NCI-H2107 treated with DMSO at 0.1 percent for 48 hours (cell line): ENCODE results near the gene SMIM28.
"Not testable (repeated sequence)": the region's sequence is repeated elsewhere in the genome, so short reads cannot be mapped to it uniquely, and the experiment has no call there.

ENCODE experiments used
- DNase-seq: peaks from one replicate; lab custom pipeline; 2025; ENCODE audit not compliant: unreplicated experiment; lab: John Stamatoyannopoulos, UW

The SMIM28 gene

DNA sequence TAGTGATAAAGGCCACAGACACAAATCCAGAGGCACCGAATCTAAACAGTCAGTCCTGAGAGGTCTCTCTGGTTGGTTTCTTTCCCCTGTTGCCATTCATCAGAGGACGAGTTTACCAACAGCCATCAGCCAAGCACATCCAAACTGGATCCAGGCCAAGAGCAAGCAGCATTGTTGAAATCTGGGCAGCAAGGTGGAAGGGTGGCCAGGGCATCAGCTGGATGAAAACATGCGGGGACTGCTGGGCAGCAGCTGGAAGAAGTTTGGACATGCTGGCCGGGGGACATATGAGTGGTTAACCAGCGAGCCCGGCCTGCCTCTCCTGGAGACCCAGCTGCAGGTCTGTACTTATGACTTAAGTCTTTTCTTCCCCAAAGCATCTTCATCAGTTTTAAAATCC lies at the start of gene SMIM28:
Gene SMIM28, plus strand, starts transcription at position 62 of the 400 bp plus-strand sequence. Its CDS starts 168 bp downstream, at position 230.
- peak; percentile 57 for DNase-seq

DNA sequence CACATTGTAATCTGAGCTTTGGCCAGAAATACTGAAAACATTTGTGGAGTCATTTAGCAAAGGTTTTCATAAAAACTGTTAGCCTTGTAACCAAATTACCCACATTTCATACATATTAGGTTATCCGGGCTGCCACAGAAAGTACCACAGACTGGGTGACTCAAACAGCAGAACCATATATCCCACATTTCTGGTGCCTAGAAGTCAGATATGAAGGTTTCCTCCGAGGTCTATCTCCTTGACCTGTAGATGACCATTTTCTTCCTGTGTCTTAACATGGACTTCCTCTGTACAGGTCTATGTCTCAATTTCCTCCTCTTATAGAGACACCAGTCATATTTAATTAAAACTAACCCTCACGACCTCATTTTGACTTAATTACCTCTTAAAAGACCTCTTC lies 49.5 kb upstream of the SMIM28 start:
- no peak for DNase-seq

DNA sequence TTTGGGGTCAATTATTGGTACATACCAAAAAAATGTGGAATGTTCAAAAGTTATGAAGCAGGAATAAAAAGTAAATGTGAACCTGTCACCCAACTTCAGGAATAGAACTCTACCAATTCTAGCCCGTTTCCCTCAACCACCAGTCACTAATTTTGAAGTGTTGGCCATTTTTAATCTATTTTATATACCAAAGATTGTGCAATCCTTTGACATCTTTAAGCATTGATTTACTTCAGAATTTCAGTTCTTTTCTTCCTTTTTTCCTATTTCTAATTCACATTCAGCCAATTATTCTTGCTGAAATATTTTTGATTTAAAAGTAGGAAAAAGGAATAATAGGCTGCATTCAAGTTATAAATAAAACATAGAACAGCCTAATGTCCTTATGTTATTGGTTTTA lies 46.9 kb upstream of the SMIM28 start:
- no peak for DNase-seq

DNA sequence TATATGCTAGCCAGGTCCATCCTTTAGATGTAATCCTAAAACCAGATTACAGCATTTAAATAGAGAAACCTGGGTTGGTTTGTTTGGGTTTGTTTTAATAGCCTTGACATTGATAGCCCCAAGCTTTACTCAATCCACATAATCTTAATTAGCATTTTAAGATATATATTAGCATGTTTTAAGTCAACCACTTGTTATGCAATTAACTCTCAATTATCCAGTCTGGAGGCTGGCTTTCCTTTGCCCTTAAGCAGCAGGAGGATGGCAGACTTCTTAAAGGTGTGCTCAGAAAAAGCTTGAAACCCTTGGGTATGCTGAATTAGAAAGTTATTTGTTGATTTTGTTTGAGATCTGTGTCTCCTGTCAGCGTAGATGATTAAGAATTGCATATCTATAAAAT lies 46.3 kb upstream of the SMIM28 start:
- DNase-seq, result no peak

DNA sequence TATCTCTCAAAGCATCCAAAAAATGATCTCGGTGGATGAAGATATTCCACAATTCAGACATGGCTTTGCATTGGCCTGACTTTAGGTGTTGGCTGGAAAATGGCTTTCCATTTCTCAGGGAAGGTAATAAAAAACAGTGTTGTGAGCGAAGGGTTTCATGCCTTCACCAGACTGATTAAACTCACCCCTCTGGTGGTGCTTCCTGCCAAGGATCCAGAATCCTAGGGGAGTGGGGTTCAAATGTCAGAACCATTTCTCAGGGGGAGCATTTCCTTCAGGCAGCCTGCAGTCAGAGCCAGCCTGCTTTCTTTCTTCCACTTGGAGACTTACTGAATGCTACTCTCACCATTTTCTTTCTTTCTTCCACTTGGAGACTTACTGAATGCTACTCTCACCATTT lies 45.7 kb upstream of the SMIM28 start:
- DNase-seq, result no peak

DNA sequence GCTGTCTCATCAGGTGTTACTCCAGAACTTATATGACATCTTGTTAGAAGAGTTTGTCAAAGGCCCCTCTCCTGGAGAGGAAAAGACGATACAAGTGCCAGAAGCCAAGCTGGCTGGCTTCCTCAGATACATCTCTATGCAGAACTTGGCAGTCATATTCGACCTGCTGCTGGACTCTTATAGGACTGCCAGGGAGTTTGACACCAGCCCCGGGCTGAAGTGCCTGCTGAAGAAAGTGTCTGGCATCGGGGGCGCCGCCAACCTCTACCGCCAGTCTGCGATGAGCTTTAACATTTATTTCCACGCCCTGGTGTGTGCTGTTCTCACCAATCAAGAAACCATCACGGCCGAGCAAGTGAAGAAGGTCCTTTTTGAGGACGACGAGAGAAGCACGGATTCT lies 43.7 kb upstream of the SMIM28 start:
- no peak for DNase-seq

DNA sequence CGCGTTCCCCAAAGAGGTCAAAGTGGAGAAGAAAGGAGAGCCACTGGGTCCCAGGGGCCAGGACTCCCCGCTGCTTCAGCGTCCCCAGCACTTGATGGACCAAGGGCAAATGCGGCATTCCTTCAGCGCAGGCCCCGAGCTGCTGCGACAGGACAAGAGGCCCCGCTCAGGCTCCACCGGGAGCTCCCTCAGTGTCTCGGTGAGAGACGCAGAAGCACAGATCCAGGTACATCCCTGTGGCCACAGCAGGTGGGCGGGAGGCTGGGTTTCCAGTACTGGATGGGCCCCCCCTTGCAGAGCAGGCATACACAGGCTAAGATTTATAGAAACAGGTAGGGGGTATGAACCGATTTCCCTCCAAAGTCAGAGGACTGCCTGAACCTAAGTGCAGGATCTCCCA lies 42.7 kb upstream of the SMIM28 start:
- DNase-seq, result no peak

DNA sequence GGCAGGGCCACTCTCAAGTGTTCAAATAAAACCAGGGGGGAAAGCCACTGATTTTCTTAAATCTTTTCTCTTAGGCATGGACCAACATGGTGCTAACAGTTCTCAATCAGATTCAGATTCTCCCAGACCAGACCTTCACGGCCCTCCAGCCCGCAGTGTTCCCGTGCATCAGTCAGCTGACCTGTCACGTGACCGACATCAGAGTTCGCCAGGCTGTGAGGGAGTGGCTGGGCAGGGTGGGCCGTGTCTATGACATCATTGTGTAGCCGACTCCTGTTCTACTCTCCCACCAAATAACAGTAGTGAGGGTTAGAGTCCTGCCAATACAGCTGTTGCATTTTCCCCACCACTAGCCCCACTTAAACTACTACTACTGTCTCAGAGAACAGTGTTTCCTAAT lies 41.5 kb upstream of the SMIM28 start:
- DNase-seq, result no peak

DNA sequence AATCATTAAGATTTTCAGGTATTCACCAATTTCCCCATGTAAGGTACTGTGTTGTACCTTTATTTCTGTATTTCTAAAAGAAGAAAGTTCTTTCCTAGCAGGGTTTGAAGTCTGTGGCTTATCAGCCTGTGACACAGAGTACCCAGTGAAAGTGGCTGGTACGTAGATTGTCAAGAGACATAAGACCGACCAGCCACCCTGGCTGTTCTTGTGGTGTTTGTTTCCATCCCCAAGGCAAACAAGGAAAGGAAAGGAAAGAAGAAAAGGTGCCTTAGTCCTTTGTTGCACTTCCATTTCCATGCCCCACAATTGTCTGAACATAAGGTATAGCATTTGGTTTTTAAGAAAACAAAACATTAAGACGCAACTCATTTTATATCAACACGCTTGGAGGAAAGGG lies 40.6 kb upstream of the SMIM28 start:
- DNase-seq, result no peak

DNA sequence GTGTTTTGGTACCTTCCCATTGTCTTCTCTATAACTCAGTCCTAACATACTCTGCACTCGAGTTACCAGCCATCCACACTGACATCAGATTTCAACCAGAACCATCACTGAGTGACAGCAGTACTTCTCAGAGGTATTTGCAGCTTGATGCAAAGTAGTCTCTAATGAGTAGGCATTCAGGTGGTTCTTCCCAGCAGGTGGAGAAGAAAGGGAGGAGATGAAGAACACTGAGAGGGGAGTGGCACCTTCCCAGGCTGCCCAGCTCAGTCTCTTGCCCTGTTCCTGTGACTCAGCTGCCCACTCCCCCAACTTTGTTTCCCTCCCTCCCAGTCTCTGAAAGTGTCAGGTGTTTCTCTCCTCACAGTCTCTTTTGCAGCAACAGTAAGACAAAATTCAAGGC lies 38.7 kb upstream of the SMIM28 start:
- no peak for DNase-seq

DNA sequence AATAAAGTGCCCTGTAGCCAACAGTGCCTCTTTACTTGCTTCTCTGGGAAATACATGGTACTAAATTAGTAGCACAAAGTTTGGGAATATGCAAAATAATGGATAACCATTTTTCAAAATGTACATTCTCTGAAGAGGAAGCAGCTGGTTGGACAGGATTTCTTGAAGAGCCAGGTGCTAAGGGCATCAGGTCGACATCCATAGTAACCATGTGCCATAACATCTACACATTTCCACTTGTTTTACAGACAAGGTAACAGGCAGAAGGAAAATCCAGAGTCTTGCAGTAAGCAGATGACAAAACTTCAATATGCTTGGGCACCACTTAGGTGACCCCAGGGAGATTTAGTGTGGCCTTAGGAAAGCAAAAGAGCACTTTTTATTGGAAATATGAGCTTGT lies 36.5 kb upstream of the SMIM28 start:
- no peak for DNase-seq

DNA sequence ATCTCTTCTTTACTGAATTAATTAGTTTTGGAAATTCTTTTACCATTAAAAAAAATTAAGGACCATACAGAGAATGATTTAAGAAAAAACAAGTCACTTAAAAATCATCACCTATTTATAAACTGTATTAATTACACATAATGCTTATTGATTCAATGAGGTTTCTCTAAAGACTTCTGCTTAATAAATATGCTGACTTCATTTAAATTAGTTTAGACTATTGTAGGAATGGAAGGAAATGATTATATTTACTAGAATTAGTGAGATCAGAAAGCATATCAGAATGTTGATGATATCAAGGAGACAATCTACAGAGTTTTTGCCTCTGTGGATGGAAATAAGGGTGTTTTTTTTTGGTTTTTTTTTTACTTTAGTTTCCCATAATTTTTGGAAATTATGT lies 34.6 kb upstream of the SMIM28 start:
- no peak for DNase-seq

DNA sequence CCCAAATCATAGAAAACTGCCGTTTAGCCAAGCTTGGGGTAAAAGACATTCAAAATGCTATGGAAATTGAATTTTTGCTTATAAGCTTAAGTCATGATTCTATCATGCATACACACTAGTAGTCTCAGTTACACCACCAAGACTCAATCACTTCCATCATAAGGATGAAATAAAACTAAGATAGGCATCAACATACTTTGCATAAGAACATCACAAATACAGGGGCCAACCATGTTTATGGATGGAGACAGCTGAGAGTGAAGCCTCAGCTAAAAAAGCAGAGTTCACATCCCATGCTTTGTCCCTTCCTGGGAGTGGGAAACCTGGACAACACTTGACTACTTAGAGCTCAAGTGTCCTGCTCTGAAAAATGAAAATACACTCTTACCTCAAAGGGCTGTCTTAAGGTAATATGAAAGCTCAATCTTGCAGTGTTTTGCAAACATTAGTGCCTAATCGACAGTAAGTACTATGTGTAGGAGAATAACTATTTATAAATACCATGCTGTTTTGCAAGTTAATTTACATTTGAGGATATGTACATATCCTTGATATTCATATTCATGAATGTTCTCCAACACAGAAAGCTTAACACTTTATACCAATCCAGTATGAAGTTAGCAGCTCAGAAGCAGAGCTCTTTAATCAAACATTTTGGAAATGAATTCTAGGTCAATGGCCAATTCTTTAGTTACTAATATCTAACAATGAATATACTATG lies 32.0 kb upstream of the SMIM28 start:
- no peak for DNase-seq

DNA sequence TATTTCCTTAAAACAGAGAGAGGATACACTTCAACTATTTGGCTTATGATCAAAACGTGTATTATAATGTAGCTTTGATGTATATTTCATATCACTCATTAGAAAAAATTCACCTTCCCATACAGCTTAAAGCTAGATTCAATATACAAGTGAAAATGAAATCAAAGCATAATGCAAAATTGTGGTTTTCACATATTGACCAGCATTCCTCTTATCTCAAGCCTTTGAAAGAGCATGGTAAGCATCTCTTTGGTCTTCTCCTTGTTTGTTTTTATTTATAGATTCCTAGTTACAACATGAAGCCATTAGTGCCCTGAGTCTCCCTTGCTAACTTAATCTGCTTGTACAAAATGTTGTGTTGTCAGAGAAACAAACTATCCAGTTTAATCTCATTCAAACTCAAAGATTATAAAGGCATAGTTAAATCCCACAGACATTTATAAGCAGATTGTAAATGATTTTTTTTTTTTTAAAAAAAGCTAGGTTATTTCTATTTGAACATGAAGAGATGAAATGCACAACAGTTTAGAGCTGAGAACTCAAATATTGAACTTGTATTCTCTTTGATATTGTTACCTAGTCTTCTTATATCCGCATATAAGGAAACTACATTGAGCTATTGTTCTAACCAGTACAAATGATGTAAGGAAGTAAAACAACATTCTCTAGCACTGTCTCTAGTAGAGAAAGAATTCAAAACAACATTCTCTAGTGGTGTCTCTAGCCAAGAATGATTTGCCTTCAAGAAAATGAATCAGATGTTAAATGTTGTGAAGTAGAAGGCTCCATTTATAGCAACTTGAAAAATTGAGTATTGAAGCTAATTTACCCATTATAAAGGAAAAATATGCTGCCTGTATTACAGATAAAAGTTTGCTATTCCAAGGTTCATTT lies 31.2 kb upstream of the SMIM28 start:
- DNase-seq, result no peak

DNA sequence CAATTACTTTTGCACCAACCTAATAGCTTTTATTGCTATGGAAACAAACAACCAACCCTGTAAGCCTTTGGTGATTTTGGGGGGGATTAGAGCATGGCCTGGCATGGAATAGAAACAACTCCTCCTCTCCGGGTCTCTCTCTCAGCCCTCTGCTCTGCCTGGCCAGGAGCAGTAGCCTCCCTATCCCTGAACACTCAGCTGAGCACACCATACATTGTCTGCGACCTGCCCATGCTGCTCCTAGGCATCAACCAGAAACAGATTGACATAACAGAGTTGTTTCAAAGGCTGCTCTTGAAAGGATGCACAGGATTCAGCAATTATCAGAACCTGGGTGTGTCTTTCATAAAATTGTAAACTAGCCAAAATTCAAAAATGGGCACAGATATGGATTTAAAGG lies 29.8 kb upstream of the SMIM28 start:
- no peak for DNase-seq

DNA sequence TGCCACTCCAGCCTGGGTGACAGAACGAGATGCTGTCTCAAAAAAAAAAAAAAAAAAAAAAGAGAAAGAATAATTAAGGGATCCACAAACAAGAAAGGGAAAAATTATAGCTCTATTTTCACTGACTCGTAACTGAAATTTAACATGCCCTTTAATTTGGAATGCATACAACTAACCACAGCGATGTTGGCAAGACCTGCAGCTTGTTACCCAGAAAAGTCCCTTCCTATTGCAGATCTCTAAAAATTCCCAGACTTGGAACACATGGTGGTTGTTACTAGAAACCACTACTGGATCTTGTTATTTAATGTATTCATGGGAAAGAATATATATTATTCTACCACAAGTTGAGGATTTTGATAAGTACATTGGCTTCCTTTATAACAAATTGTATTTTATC lies 27.8 kb upstream of the SMIM28 start:
- DNase-seq, result no peak

DNA sequence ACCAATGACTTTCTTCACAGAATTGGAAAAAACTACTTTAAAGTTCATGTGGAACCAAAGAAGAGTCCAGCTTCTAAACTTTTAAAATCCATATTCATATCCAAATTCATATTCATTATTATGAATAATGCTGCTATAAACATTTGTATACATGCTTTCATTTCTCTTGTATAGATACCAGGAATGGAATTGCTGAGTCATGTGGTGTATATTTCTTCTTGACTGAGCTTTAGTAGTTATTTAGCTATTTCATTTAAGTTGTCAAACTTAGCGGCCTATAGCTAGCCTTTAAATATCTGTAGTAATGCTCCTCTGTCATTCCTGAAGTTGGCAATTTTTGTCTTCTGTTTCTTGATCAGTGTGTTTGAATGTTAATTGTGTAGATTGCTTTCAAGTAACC lies 19.8 kb upstream of the SMIM28 start:
- DNase-seq, result no peak

DNA sequence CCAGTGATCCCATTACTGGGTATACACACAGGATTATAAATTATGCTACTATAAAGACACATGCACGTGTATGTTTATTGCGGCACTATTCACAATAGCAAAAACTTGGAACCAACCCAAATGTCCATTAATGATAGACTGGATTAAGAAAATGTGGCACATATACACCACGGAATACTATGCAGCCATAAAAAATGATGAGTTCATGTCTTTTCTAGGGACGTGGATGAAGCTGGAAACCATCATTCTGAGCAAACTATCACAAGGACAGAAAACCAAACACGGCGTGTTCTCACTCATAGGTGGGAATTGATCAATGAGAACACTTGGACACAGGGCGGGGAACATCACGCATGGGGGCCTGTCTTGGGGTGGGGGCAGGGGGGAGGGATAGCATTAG lies 9.0 kb upstream of the SMIM28 start:
- DNase-seq, result not testable (repeated sequence)

DNA sequence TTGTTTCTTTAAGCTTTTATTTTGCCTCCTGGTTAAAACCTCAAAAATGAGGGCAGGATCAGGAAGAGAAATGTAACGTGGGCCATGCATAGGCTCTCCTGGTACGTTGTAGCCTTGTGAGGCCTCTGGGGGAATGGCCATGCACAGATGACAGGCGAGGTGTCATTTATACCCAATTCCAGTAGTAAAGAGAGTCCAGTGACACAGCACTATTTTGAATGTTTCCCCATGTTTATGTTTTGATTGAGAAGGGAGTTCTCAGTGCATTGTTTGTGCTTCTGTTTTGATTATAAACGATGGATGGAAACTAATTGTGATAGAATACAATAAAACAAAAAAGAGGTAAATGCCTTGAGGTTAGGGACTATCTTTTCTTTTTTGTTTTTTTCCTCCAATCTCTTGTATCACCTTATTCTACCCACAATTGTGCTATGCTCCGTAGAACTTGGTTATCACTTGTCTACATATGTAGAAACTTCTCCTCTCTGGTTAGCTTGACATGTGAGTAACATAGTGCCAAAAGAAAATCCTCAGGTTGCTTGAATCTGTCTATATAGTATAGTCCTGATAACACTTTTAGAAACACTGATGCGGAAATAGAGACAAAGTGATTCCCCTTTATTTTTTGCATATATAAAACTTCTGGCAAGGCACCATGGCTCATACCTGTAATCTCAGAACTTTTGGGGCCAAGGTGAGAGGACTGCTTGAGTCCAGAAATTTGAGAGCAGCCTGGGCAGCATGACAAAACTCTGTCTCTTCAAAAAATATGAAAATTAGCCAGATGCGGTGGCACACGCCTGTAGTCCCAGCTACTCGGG lies 6.9 kb upstream of the SMIM28 start:
- DNase-seq, result no peak

DNA sequence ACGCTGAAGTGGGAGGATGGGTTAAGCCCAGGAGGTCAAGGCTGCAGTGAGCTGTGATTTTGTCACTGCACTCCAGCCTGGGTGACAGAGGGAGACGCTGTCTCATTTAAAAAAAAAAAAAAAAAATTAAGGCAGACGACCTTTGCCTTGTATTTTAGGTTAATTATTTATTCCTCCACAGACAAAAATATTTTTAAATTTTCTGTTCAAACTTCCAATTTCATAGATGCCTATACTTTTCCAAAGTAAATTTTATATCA lies 6.3 kb upstream of the SMIM28 start:
- no peak for DNase-seq

DNA sequence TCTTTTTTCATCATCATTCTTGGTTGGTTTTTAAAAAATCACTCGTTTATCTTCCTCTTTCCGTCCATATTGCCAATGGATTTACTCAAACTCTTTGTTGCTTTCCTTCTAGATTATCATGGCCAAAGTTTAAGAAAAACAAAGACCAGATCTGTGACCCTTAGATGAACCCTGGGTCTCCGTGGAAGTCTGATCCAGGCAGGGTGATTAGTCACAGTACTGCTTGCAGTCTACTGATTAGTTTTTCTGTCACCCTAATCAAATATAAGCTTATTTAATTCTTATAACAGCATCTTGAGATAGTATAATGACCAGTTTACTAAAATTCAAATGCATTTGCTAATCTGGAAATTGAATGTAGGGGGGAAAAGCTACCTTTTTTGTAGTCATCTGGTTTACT lies 6.0 kb upstream of the SMIM28 start:
- DNase-seq, result no peak
